Gastroesophageal sphincter (tissue), 4 donors: ENCODE data around the gene SLC25A12. TPM values are rescaled to one million over a fixed set of nuclear protein-coding genes. Genes with fewer than 3 reads are reported as not detected.
"Not testable (repeated sequence)": the region's sequence is repeated elsewhere in the genome, so short reads cannot be mapped to it uniquely, and the experiment has no call there.

Experiments used
- ATAC-seq: fragments of 150-250 bp; one replicate; pipeline ENCODE4 v1.9.1; 2016; ENCODE audit warnings: mild to moderate bottlenecking, moderate library complexity
- H3K27ac ChIP-seq, 4 donors: fragments of 200-600 bp; sonication (generic) in 3 of 4; 1 replicate in 3 of 4; 2 replicates in 1 of 4; pipeline ENCODE4 v1.5.1; 2016 to 2019
- H3K27me3 ChIP-seq: fragments of 200-600 bp; sonication (generic); one replicate; pipeline ENCODE4 v1.5.1; 2019
- H3K36me3 ChIP-seq, 2 donors: fragments of 200-600 bp; sonication (generic); one replicate each; pipeline ENCODE4 v1.5.1; 2019; ENCODE audit warnings: control low read depth in 1 of 2
- H3K4me1 ChIP-seq, 3 donors: fragments of 200-600 bp; sonication (generic); 1 replicate in 2 of 3; 2 replicates in 1 of 3; pipeline ENCODE4 v1.5.1; 2016 to 2019; ENCODE audit warnings: control low read depth in 2 of 3
- H3K4me3 ChIP-seq, 2 donors: fragments of 200-600 bp; sonication (generic); one replicate each; pipeline ENCODE4 v1.5.1; 2019; ENCODE audit warnings: mild to moderate bottlenecking in 1 of 2, moderate library complexity in 1 of 2
- H3K9me3 ChIP-seq, 3 donors: fragments of 200-600 bp; sonication (generic); one replicate each; pipeline ENCODE4 v1.5.1; 2017 to 2019; ENCODE audit warnings: control low read depth in 2 of 3
- EP300 ChIP-seq: sonication (generic); formaldehyde crosslinking; IDR thresholded peaks from one replicate; pipeline ENCODE4 v1.6.1; 2017; ENCODE audit warnings: antibody characterized with exemption, mild to moderate bottlenecking
- POLR2A ChIP-seq, 2 donors: fragments of 450-650 bp; IDR thresholded peaks; one replicate each; pipeline ENCODE4 v1.6.1; 2017; ENCODE audit warnings: antibody characterized with exemption in 2 of 2, mild to moderate bottlenecking in 2 of 2, moderate library complexity in 1 of 2
- POLR2AphosphoS5 ChIP-seq: sonication (generic); formaldehyde crosslinking; IDR thresholded peaks from one replicate; pipeline ENCODE4 v1.6.1; 2017; ENCODE audit warnings: antibody characterized with exemption
- WGBS, 2 donors: methylation state at CpG; one replicate each; pipeline ENCODE4 v1.1.5; 2018; ENCODE audit warnings: low coverage in 1 of 2; 5-methylcytosine and 5-hydroxymethylcytosine counted together
- total RNA-seq, 4 donors: library from RNA; depleted of rRNA; stranded (reverse); fragments of >200 nt; gene quantifications; one replicate each; pipeline ENCODE4 v1.1.0, GENCODE V29; 2016
- TF ChIP-seq, protein P1 (sequence below), 4 experiments: fragments of 200-600 bp in 2 of 4; fragments of 450-650 bp in 2 of 4; sonication (generic) in 1 of 4; IDR thresholded peaks; one replicate each; pipeline ENCODE4 v1.5.1; 2017 to 2019; ENCODE audit warnings: antibody characterized with exemption in 4 of 4, mild to moderate bottlenecking in 2 of 4, moderate library complexity in 2 of 4

SLC25A12 gene
- total RNA-seq, 4 donors from 2014 or later, result 54.9 to 82.7 (median 70.5) TPM

DNA sequence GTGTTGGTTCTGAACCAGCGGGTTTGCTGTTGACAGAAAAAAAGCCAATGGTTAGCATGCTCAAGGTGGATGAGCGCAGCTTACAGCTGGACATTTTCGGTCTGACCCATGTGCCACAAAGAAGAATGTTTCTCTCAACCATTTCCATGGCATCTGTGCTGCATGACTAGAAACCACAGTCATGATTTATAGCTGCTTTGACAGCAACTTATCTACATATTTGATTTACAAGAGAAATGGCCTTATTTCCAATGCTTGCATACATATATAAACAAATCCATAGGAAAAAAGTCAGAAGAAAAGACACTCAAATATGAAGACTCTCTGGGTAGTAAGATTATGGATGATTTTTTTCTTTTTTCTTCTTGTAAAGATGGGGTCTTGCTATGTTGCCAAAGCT, 108.6 kb downstream of the SLC25A12 start:
- TF ChIP-seq POLR2A (IDR thresholded peaks at IDR 0.05) (no peak), EP300 (no peak), POLR2AphosphoS5 (no peak)
- TF ChIP-seq, protein P1, sequence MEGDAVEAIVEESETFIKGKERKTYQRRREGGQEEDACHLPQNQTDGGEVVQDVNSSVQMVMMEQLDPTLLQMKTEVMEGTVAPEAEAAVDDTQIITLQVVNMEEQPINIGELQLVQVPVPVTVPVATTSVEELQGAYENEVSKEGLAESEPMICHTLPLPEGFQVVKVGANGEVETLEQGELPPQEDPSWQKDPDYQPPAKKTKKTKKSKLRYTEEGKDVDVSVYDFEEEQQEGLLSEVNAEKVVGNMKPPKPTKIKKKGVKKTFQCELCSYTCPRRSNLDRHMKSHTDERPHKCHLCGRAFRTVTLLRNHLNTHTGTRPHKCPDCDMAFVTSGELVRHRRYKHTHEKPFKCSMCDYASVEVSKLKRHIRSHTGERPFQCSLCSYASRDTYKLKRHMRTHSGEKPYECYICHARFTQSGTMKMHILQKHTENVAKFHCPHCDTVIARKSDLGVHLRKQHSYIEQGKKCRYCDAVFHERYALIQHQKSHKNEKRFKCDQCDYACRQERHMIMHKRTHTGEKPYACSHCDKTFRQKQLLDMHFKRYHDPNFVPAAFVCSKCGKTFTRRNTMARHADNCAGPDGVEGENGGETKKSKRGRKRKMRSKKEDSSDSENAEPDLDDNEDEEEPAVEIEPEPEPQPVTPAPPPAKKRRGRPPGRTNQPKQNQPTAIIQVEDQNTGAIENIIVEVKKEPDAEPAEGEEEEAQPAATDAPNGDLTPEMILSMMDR (IDR thresholded peaks at IDR 0.05), result no peak
- 71% methylated on average over 3 of the region's 3 CpGs; no CpG with 5 or more reads in 1 of the 2 donors for WGBS, 2 donors
- Histone ChIP-seq H3K36me3 (peaks cover 5 to 93% of the 10 kb centered on the region in 2 donors), H3K9me3 (no peaks in the 10 kb centered on the region), H3K4me1 (no peaks in the 10 kb centered on the region), H3K27me3 (no peaks in the 10 kb centered on the region), H3K4me3 (no peak overlapping the region), H3K27ac (no peak overlapping the region)
- no peak for ATAC-seq

DNA sequence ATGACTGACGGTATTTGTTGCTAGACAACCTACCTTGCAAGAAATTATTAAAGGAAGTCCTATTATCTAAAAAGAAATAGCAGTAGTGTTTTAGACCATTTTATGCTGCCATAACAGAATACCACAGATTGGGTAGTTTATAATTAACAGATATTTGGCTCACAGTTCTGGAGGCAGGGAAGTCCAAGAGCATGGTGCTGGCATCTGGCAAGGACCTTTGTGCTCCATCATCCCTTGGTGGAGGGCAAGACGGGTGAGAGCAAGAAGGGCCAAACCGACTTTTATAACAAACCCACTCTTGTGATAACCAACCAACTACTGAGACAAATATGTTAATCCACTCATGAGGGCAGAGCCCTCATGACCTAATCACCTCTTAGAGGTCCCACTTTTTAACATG, 115.5 kb downstream of the SLC25A12 start:
- Histone ChIP-seq H3K4me1 (no peaks in the 10 kb centered on the region), H3K36me3 (peaks cover 0 to 37% of the 10 kb centered on the region in 2 donors), H3K27me3 (no peaks in the 10 kb centered on the region), H3K4me3 (no peak overlapping the region), H3K9me3 (peaks cover 0 to 9% (median 0%) of the 10 kb centered on the region in 3 donors), H3K27ac (no peak overlapping the region)
- no peak for ATAC-seq
- TF ChIP-seq EP300 (no peak), POLR2AphosphoS5 (no peak), POLR2A (IDR thresholded peaks at IDR 0.05) (no peak)
- TF ChIP-seq, protein P1 (IDR thresholded peaks at IDR 0.05), result no peak
- 80 to 91% methylated on average over 2 to 3 of the region's 3 CpGs for WGBS, 2 donors

DNA sequence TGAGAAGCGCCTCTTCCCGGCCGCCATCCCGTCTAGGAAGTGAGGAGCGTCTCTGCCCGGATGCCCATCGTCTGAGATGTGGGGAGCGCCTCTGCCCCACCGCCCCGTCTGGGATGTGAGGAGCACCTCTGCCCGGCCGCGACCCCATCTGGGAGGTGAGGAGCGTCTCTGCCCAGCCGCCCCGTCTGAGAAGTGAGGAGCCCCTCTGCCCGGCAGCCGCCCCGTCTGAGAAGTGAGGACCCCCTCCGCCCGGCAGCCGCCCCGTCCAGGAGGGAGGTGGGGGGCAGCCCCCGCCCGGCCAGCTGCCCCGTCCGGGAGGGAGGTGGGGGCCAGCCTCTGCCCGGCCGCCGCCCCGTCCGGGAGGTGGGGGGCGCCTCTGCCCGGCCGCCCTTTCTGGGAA, 119.5 kb downstream of the SLC25A12 start:
- Histone ChIP-seq H3K9me3 (peaks cover 0 to 25% (median 0%) of the 10 kb centered on the region in 3 donors), H3K36me3 (peaks cover 0 to 13% of the 10 kb centered on the region in 2 donors)
- WGBS, 2 donors, result no CpG with 5 or more reads among the region's 35 CpGs
- H3K4me3 ChIP-seq, H3K27ac ChIP-seq, H3K4me1 ChIP-seq, ATAC-seq, H3K27me3 ChIP-seq: not testable (repeated sequence)

DNA sequence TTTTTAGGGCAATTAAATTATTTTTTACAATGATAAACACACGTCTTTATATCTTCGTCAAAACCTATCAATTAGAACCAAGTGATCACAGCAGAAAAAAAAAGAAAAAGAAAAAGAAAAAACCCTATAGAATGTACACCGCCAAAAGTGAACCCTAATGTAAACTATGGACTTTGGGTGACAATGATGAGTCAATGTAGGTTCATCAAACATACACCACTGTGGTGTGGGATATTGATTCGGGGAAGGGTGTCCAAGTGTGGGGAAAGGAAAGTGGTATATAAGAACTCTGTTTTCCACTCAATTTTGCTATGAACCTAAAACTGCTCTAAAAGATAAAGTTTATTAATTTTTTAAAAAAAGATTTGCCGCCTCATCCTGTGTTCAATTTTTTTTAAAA, 121.7 kb downstream of the SLC25A12 start:
- ATAC-seq, result no peak
- Histone ChIP-seq H3K27ac (no peak overlapping the region), H3K27me3 (no peaks in the 10 kb centered on the region), H3K9me3 (peaks cover 0 to 16% (median 0%) of the 10 kb centered on the region in 3 donors), H3K4me3 (no peak overlapping the region), H3K4me1 (no peaks in the 10 kb centered on the region), H3K36me3 (peaks cover 0 to 12% of the 10 kb centered on the region in 2 donors)
- TF ChIP-seq POLR2A (IDR thresholded peaks at IDR 0.05) (no peak), EP300 (no peak), POLR2AphosphoS5 (no peak)
- TF ChIP-seq, protein P1 (IDR thresholded peaks at IDR 0.05), result no peak
- 84 to 85% methylated on average over 4 to 5 of the region's 5 CpGs for WGBS, 2 donors

DNA sequence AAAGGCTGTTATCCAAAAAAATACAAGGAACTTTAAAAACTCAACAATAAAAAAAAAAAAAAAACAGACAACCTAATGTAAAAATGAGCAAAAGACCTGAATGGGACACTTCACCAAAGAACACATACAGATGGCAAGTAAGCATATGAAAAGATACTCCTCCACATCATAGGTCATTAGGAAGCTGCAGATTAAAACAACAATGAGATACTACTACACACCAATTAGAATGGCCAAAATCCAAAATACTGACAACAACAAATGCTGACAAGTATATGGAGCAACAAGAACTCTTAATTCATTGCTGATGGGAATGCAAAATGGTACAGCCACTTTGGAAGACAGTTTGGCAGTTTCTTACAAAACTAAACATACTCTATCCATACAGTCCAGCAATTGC, 122.6 kb downstream of the SLC25A12 start:
- H3K27me3 ChIP-seq, result no peaks in the 10 kb centered on the region
- peaks cover 0 to 12% of the 10 kb centered on the region in 2 donors for H3K36me3 ChIP-seq
- no peak overlapping the region for H3K27ac ChIP-seq
- TF ChIP-seq, protein P1 (IDR thresholded peaks at IDR 0.05), result no peak
- TF ChIP-seq EP300, result no peak
- TF ChIP-seq POLR2A (IDR thresholded peaks at IDR 0.05), result no peak
- no peak for TF ChIP-seq POLR2AphosphoS5
- peaks cover 0 to 16% (median 0%) of the 10 kb centered on the region in 3 donors for H3K9me3 ChIP-seq
- no peak overlapping the region for H3K4me3 ChIP-seq
- ATAC-seq, result no peak
- no peaks in the 10 kb centered on the region for H3K4me1 ChIP-seq
